ENCODE data around the gene NT5DC3. TPM values are rescaled to one million over a fixed set of nuclear protein-coding genes. Genes with fewer than 3 reads are reported as not detected.
A peak's percentile ranks its signal among the peaks of the same experiment; 100 is the strongest.

The NT5DC3 gene
- total and polyA plus RNA-seq, 2 of the 13 experiments (the other 11 are each of a cell fraction or from before 2014, with no cell fraction given), result 3.2 to 6.6 TPM

DNA sequence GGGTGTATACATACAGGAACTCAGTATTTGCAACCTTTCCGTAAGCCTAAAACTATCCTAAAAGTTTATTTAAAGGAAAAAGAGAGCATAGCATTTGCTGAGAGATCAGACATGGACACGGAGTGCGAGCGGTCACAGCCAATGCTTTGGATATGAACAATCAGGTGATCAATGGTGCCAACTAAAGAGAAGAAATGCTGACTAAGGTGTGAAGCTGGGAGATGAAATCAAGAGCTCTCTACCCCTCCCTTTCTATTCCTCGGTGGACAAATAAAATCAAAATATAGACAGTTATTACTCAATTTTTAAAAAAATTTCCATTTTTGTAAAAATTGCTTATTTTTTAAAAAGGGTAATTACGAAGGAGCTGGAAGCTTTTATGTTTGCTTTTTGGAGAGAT lies 29.2 kb downstream of the NT5DC3 start:
- ChIA-PET CTCF (ENCODE audit: low intra/inter-chr PET ratio, low total read pairs) (no interaction called here), POLR2A (no interaction called here)
- 97% methylated on average over 6 of the region's 6 CpGs for WGBS (ENCODE audit: low lambda C conversion rate)
- no peak overlapping the region for H3K27ac ChIP-seq (ENCODE audit: extremely low read length, insufficient read depth, low read length)
- H2AFZ ChIP-seq (ENCODE audit: low read length), result no peak overlapping the region
- no TSS peak for BruUV-seq (replicated peaks)
- no peaks in the 10 kb centered on the region for H3K27me3 ChIP-seq (ENCODE audit: control insufficient read depth in 1 of 2, insufficient read depth in 2 of 2, low read length in 2 of 2)
- FAIRE-seq, result no peak
- H3K9me3 ChIP-seq (ENCODE audit: low read length), result no peaks in the 10 kb centered on the region
- in situ Hi-C loops (cut with HindIII; ENCODE audit: extremely low pct_ligation_motif_present, low pct_unique_long_range_greater_than_20kb), result no loop called here
- H3K79me2 ChIP-seq (ENCODE audit: insufficient read depth, low read length), result peaks cover 3% of the 10 kb centered on the region
- H3K36me3 ChIP-seq (replicated peaks in 1 of 2; ENCODE audit: control insufficient read depth in 1 of 2, insufficient read depth in 2 of 2, low read length in 2 of 2), result peaks cover 18 to 30% of the 10 kb centered on the region in 2 experiments
- no peak overlapping the region for H3K4me2 ChIP-seq (ENCODE audit: low read depth, low read length)
- intact Hi-C loops (cut with micrococcal nuclease; ENCODE audit: unreplicated experiment), result no loop called here
- H3K4me1 ChIP-seq (ENCODE audit: insufficient read depth, low read length), result peaks cover 8% of the 10 kb centered on the region
- ATAC-seq, result no peak
- TF ChIP-seq MAFK (conservative IDR thresholded peaks at IDR 0.05 in 1 of 2, IDR thresholded peaks at IDR 0.05 in 1 of 2; ENCODE audit: low read length in 2 of 2) (peak; percentile 14 to 73; a peak in 2 of 4 replicates), ZNF773 (CRISPR knock-in tag; IDR thresholded peaks at IDR 0.05; ENCODE audit: borderline replicate concordance) (no peak), SMARCC2 (IDR thresholded peaks at IDR 0.05) (no peak), ZBTB20 (CRISPR knock-in tag; IDR thresholded peaks at IDR 0.05; ENCODE audit: borderline replicate concordance, low read depth) (no peak), ZNF354B (CRISPR knock-in tag; IDR thresholded peaks at IDR 0.05) (no peak), MAFF (IDR thresholded peaks at IDR 0.05; ENCODE audit: low read depth, low read length) (peak; percentile 58; the same call in 1 of the 2 replicates), ZSCAN12 (CRISPR knock-in tag; IDR thresholded peaks at IDR 0.05) (no peak), ESRRA (CRISPR knock-in tag; IDR thresholded peaks at IDR 0.05; ENCODE audit: low read depth) (no peak), ONECUT2 (CRISPR knock-in tag; IDR thresholded peaks at IDR 0.05) (no peak)
- TF ChIP-seq, protein P1, sequence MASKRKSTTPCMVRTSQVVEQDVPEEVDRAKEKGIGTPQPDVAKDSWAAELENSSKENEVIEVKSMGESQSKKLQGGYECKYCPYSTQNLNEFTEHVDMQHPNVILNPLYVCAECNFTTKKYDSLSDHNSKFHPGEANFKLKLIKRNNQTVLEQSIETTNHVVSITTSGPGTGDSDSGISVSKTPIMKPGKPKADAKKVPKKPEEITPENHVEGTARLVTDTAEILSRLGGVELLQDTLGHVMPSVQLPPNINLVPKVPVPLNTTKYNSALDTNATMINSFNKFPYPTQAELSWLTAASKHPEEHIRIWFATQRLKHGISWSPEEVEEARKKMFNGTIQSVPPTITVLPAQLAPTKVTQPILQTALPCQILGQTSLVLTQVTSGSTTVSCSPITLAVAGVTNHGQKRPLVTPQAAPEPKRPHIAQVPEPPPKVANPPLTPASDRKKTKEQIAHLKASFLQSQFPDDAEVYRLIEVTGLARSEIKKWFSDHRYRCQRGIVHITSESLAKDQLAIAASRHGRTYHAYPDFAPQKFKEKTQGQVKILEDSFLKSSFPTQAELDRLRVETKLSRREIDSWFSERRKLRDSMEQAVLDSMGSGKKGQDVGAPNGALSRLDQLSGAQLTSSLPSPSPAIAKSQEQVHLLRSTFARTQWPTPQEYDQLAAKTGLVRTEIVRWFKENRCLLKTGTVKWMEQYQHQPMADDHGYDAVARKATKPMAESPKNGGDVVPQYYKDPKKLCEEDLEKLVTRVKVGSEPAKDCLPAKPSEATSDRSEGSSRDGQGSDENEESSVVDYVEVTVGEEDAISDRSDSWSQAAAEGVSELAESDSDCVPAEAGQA (IDR thresholded peaks at IDR 0.05; ENCODE audit: low read depth), result no peak
- TF ChIP-seq, protein P1 (CRISPR knock-in tag; IDR thresholded peaks at IDR 0.05; ENCODE audit: borderline replicate concordance), result no peak
- H3K9ac ChIP-seq (ENCODE audit: insufficient read depth, low read depth, low read length), result no peak overlapping the region
- no peak overlapping the region for H3K4me3 ChIP-seq (replicated peaks in 1 of 3; ENCODE audit: insufficient read depth in 1 of 3, low read depth in 2 of 3, low read length in 3 of 3)
- no peak for DNase-seq (ENCODE audit: low spot score)
- H4K20me1 ChIP-seq (ENCODE audit: insufficient read depth, low read length), result no peaks in the 10 kb centered on the region; the same call in 1 of the 2 replicates

Measured in HepG2 (cell line).